ENCODE measurements around the gene NR1H4. TPM values are rescaled to one million over a fixed set of nuclear protein-coding genes. Genes with fewer than 3 reads are reported as not detected.

The NR1H4 gene
- polyA plus RNA-seq, 1 experiment: not detected

DNA sequence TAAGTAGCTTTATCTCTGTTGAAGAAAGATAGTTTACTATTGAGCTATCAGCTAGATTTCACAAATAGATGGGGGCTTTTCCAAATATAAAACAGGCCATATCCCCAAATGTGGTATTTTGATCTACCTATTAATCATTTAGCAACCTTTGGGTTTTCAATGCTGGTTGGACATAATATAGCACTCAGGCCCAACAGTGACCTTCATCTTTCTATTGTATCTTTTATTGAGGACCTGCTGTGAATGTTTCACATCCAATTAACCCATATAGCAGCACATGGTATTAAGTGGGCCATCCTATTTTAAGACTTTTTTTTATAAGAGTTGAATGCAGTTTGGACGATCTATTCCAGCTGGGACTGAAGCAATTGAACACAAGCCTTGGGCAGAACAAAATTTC lies 10.0 kb upstream of the NR1H4 start:
- TF ChIP-seq, protein P1, sequence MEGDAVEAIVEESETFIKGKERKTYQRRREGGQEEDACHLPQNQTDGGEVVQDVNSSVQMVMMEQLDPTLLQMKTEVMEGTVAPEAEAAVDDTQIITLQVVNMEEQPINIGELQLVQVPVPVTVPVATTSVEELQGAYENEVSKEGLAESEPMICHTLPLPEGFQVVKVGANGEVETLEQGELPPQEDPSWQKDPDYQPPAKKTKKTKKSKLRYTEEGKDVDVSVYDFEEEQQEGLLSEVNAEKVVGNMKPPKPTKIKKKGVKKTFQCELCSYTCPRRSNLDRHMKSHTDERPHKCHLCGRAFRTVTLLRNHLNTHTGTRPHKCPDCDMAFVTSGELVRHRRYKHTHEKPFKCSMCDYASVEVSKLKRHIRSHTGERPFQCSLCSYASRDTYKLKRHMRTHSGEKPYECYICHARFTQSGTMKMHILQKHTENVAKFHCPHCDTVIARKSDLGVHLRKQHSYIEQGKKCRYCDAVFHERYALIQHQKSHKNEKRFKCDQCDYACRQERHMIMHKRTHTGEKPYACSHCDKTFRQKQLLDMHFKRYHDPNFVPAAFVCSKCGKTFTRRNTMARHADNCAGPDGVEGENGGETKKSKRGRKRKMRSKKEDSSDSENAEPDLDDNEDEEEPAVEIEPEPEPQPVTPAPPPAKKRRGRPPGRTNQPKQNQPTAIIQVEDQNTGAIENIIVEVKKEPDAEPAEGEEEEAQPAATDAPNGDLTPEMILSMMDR (IDR thresholded peaks at IDR 0.05; ENCODE audit: low read depth, low read length): no peak
- Histone ChIP-seq H3K27ac (ENCODE audit: low read depth, low read length) (no peak overlapping the region), H3K4me3 (ENCODE audit: low read depth, low read length) (no peak overlapping the region), H3K9me3 (ENCODE audit: control insufficient read depth, insufficient read depth, low read length) (no peaks in the 10 kb centered on the region), H3K27me3 (ENCODE audit: control insufficient read depth, insufficient read depth, low read length) (no peaks in the 10 kb centered on the region)
- ChIA-PET POLR2A (no interaction called here), CTCF (no interaction called here)
- DNase-seq (ENCODE audit: low read depth, low spot score): no peak

DNA sequence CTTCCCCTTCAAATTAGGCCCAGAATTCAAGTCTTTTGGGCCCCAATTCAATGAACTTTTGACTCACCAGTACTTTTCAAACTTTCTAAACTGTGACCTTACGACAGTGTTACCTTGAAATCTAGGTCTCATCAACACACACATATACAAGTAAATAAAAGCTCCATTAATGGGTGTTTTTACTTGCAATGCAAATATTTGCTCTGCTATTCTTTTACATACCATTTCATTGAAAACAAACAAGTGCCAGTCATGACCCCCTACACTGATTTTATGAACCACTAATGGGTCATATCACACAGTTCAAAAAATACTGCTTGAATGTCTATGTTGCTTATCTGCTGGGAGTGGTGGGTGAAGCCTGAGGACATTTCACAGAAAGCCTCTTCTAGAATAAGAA lies 9.1 kb upstream of the NR1H4 start:
- H3K27me3 ChIP-seq (ENCODE audit: control insufficient read depth, insufficient read depth, low read length): no peaks in the 10 kb centered on the region
- ChIA-PET POLR2A (no interaction called here), CTCF (no interaction called here)
- no peaks in the 10 kb centered on the region for H3K9me3 ChIP-seq (ENCODE audit: control insufficient read depth, insufficient read depth, low read length)
- H3K27ac ChIP-seq (ENCODE audit: low read depth, low read length): no peak overlapping the region
- TF ChIP-seq, protein P1 (IDR thresholded peaks at IDR 0.05; ENCODE audit: low read depth, low read length): no peak
- DNase-seq (ENCODE audit: low read depth, low spot score): no peak
- no peak overlapping the region for H3K4me3 ChIP-seq (ENCODE audit: low read depth, low read length)

DNA sequence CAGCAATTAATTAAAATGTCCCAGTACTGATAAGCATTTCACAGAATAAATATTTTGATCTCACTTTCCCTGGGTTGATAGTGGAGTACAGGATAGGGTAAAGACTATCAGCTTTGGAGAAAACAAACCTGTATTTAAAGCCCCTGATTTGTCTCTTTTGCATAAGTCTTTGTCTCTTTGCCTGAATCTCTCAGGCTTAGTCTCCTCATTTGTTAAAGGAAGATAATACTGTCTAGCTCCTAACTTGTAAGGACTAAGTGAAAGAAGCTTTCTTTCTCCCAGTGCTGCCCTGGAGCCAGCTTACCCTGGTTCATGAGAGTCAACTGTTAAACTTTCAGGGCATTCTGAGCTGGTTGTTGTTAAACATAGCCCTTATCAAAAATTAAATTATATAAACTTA lies 5.5 kb upstream of the NR1H4 start:
- no peak for DNase-seq (ENCODE audit: low read depth, low spot score)
- POLR2A ChIA-PET: no interaction called here
- Histone ChIP-seq H3K4me3 (ENCODE audit: low read depth, low read length) (no peak overlapping the region), H3K27ac (ENCODE audit: low read depth, low read length) (no peak overlapping the region), H3K27me3 (ENCODE audit: control insufficient read depth, insufficient read depth, low read length) (peaks cover 2% of the 10 kb centered on the region), H3K9me3 (ENCODE audit: control insufficient read depth, insufficient read depth, low read length) (no peaks in the 10 kb centered on the region)
- TF ChIP-seq, protein P1 (IDR thresholded peaks at IDR 0.05; ENCODE audit: low read depth, low read length): no peak
- CTCF ChIA-PET: no interaction called here

DNA sequence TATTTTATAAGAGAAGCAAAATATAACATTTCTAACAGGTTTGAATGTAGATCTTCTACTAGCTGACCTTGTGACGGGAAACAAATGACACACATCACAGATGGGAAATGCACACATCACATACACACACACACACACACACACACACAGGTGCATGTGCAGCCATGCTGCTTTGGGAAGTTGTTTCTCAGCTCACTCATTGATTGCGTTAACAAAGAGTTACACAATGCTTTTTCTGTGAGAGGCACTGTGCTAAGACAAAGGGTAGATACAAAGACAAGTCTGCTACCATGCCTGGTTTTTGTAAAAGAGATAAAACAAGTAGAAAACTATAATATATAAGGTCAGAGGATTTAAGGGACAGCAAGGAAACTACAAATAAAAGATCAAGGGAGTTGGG lies 1.3 kb upstream of the NR1H4 start:
- ChIA-PET CTCF (interaction anchor here (1.2 kb wide), 1 partner anchor 67 kb away, joined by 3 read pairs; no protein-coding TSS in a partner anchor), POLR2A (no interaction called here)
- DNase-seq (ENCODE audit: low read depth, low spot score): no peak
- H3K4me3 ChIP-seq (ENCODE audit: low read depth, low read length): no peak overlapping the region
- no peaks in the 10 kb centered on the region for H3K9me3 ChIP-seq (ENCODE audit: control insufficient read depth, insufficient read depth, low read length)
- peaks cover 2% of the 10 kb centered on the region for H3K27me3 ChIP-seq (ENCODE audit: control insufficient read depth, insufficient read depth, low read length)
- TF ChIP-seq, protein P1 (IDR thresholded peaks at IDR 0.05; ENCODE audit: low read depth, low read length): no peak
- no peak overlapping the region for H3K27ac ChIP-seq (ENCODE audit: low read depth, low read length)

DNA sequence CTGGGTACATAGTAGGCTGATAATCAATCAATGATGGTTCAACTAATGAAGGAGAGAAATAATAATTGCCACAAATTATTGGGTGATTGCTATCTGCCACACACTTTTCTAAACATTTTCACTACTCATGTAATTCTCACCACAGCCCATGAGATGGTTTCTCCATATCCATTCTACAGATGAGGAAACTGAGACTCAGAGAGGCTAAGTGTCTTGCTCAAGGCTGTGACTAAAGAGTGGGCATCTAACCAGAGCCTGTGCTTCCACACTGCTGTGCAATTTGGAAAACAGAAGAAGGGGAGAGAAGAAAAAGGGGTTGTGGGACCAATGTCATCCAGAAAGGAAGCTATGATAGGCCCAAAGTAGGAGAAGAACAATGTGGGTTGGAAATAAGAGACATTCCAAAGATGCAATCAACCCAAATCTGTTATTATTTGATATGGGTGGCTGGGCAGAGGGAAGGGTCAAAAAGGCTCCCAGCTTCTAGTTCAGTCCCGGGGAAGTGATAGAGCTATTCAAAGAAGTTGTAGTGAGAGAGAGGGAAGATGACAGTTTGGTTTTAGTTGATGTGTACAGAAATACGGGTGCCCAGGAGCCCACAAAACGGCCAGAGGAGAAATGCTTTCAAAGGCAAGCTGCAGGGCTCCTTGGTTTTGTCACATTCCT lies 483 bp upstream of the NR1H4 start:
- no peak for DNase-seq (ENCODE audit: low read depth, low spot score)
- TF ChIP-seq, protein P1 (IDR thresholded peaks at IDR 0.05; ENCODE audit: low read depth, low read length): no peak
- H3K27me3 ChIP-seq (ENCODE audit: control insufficient read depth, insufficient read depth, low read length): peaks cover 2% of the 10 kb centered on the region
- CTCF ChIA-PET: interaction anchor here (1.2 kb wide), 1 partner anchor 68 kb away, joined by 3 read pairs; no protein-coding TSS in a partner anchor
- POLR2A ChIA-PET: no interaction called here
- no peak overlapping the region for H3K4me3 ChIP-seq (ENCODE audit: low read depth, low read length)
- no peaks in the 10 kb centered on the region for H3K9me3 ChIP-seq (ENCODE audit: control insufficient read depth, insufficient read depth, low read length)
- H3K27ac ChIP-seq (ENCODE audit: low read depth, low read length): no peak overlapping the region

All from AG04450 (cell line).